ENCODE data around the gene C9orf40.

GRCh38 chr9:74920944-74921626, 31.6 kb downstream of the C9orf40 start:
- TF ChIP-seq CTCF (IDR thresholded peaks at IDR 0.05) (no peak), EZH2 (IDR thresholded peaks at IDR 0.05) (no peak), EZH2phosphoT487 (IDR thresholded peaks at IDR 0.05) (no peak)

Data from neural progenitor cell (in vitro differentiated cells).